Fibroblast of pulmonary artery (primary cell): ENCODE data around the gene ADGRL3.

ENCODE experiments used
- DNase-seq: peaks from one replicate; pipeline ENCODE4 v3.0.0-alpha.2; 2010; ENCODE audit warnings: low read depth
- H3K4me3 ChIP-seq: replicated peaks from 2 replicates; pipeline ENCODE4 v1.5.1; 2011; ENCODE audit warnings: low read depth, mild to moderate bottlenecking, control low read depth, low read length, moderate library complexity
- TF ChIP-seq, protein P1 (sequence below): IDR thresholded peaks from 2 replicates; pipeline ENCODE4 v1.5.1; 2011; ENCODE audit warnings: mild to moderate bottlenecking, control low read depth, low read length, inconsistent platforms; ENCODE audit errors: missing control alignments

ADGRL3 gene

DNA sequence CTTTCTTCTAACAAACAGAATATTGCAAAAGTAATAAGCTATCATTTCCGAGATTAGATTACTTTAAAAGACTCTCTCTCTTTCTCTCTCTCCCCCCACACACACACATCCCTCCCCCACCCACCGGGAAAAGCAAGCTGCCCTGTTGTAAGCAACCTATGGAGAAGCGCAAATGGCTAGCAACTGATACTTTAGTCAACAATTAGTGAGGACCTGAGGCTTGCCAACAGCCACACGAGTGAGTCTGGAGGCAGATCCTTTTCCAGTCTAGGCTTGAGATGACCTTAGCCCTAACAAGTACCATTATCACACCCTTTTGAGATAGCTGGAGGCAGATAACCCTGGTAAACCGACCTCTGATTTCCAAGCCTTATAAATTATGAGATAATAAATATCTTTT lies 19.7 kb upstream of the ADGRL3 start:
- TF ChIP-seq, protein P1, sequence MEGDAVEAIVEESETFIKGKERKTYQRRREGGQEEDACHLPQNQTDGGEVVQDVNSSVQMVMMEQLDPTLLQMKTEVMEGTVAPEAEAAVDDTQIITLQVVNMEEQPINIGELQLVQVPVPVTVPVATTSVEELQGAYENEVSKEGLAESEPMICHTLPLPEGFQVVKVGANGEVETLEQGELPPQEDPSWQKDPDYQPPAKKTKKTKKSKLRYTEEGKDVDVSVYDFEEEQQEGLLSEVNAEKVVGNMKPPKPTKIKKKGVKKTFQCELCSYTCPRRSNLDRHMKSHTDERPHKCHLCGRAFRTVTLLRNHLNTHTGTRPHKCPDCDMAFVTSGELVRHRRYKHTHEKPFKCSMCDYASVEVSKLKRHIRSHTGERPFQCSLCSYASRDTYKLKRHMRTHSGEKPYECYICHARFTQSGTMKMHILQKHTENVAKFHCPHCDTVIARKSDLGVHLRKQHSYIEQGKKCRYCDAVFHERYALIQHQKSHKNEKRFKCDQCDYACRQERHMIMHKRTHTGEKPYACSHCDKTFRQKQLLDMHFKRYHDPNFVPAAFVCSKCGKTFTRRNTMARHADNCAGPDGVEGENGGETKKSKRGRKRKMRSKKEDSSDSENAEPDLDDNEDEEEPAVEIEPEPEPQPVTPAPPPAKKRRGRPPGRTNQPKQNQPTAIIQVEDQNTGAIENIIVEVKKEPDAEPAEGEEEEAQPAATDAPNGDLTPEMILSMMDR: no peak
- no peak for DNase-seq
- H3K4me3 ChIP-seq: no peak overlapping the region

DNA sequence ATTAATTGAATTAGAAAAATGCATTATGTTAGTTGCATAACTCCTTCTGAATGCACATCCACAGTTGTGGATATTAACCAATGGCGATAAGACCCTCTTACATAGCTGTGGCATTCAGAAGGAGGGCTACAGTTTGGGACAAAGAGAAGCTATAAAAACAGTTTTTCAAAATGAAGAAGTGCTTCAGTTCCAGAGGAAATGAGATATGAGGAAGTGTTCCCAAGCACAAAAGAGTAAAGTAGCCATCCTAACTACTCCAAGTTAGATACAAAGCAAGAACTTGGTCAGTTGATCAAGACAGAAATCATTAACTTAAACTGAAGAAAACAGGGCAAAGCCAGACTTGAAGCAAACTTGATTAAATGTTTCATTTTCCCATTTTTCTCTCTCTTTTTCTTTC lies 17.2 kb upstream of the ADGRL3 start:
- H3K4me3 ChIP-seq: no peak overlapping the region
- no peak for DNase-seq
- TF ChIP-seq, protein P1: no peak

DNA sequence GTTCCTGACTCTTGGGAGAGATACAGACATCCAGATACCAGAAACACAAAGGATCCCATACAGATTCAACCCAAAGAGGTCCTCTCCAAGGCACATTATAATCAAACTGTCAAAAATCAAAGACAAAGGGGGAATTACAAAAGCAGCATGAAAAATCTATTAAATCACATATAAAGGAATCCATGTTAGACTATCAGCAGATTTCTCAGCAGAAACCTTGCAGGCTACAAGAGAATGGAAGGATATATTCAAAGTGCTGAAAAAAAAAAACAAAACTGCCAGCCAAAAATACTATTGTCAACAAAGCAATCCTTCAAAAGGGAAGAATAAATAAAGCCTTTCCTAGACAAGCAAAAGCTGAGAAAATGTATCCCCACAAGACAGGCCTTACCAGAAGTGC lies 14.8 kb upstream of the ADGRL3 start:
- no peak overlapping the region for H3K4me3 ChIP-seq
- TF ChIP-seq, protein P1: no peak
- DNase-seq: no peak

DNA sequence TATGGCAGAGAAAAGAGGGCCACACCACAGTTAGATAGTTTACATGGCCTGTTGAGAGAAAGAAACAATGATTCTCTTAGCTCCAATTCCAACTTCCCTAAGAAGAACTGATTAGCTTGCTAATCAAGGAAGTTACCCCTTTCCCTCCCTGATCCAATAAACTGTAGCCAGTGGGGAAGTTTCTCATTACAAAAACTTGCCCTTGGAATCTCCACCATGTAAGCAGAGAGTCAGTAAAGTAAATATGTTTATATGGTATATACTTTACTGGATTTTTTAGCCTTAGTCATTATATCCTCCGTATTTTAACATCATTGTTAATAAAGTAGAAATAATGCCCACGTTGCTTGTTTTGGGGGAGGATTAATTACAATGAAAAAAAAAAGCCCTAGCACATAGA lies 7.7 kb upstream of the ADGRL3 start:
- TF ChIP-seq, protein P1: no peak
- H3K4me3 ChIP-seq: no peak overlapping the region
- DNase-seq: no peak

DNA sequence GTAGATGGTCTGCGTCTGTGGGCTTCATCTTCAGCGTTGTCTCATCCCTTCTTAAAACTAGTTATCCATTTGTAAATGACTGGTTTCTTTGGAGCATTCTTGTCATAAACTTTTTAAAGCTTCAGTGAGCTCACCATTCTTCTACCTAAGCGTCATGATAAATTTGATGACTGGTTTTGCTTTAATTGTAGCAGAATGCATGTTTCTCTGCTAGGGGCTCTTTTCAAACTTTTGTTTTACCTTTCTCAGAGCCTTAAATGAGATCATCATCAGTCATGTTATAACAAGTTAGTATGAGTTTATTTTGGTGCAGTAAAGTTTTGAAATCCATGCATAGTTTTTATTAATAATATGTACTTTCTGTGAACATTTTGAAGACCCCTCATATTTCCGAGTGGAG lies 6.3 kb upstream of the ADGRL3 start:
- H3K4me3 ChIP-seq: no peak overlapping the region
- DNase-seq: no peak

DNA sequence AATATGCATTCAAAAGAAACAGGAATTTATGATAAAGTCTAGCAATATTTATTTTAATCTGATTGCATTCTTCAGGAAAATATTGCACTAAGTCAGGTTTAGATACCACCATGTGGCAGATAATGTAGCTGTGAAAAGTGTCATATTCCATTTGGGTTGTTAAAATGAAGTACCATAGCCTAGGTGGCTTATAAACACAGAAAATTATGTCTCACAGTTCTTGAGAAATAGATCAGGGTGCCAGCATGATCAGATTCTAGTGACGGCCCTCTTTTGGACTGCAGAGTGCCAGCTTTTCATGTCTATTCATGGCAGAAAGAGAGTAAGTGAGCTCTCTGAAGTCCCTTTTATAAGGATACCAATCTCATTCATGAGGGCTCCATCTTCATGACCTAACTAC lies 5.6 kb upstream of the ADGRL3 start:
- TF ChIP-seq, protein P1: no peak
- H3K4me3 ChIP-seq: no peak overlapping the region
- DNase-seq: no peak

More for the DNA sequence above, 6.3 kb upstream of the ADGRL3 start:
- TF ChIP-seq, protein P1: no peak

DNA sequence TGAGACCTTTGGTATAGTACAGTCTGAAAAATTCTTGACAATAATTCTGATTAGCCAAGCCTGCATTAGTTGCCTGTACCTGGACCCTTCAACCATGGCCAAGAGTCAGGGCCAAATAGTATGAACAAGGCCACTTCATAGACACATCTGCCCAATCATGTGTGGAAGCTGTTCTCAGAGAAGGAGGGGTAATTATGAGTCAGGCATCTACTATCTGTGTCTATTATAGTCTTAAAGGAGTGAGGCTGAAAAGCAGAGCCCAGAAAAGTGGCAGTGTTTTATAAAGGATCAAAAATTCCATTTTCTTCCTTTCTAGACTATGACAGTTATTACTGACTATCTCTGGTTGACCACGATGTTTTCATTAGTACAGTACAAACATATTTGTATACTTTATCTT lies 5.0 kb upstream of the ADGRL3 start:
- no peak for DNase-seq
- no peak overlapping the region for H3K4me3 ChIP-seq
- TF ChIP-seq, protein P1: no peak
